Keratinocyte (primary cell): ENCODE measurements around the gene AFF4. TPM values are rescaled to one million over a fixed set of nuclear protein-coding genes. Genes with fewer than 3 reads are reported as not detected.
"Not testable (repeated sequence)": the region's sequence is repeated elsewhere in the genome, so short reads cannot be mapped to it uniquely, and the experiment has no call there.

Experiments used
- DNase-seq: peaks from one replicate; pipeline ENCODE4 v3.0.0-alpha.2; 2011; ENCODE audit warnings: low read depth, missing footprints, low spot score
- FAIRE-seq: peaks from 2 replicates; lab custom pipeline; 2011; peaks lifted over from hg19 to GRCh38; lab: Jason Lieb, UNC
- H2AFZ ChIP-seq: 2 replicates; pipeline ENCODE4 v1.6.0; 2012; ENCODE audit warnings: low read length, control low read depth, inconsistent platforms; ENCODE audit not compliant: control insufficient read depth
- H3K27ac ChIP-seq: 2 replicates; pipeline ENCODE4 v1.5.1; 2011; ENCODE audit warnings: low read length; ENCODE audit not compliant: control insufficient read depth, insufficient read depth
- H3K27me3 ChIP-seq: 3 replicates; pipeline ENCODE4 v1.6.0; 2011; ENCODE audit warnings: low read length; ENCODE audit not compliant: control insufficient read depth, insufficient read depth; ENCODE audit errors: extremely low read depth
- H3K36me3 ChIP-seq, 2 experiments: 2 replicates in 1 of 2; 3 replicates in 1 of 2; pipeline ENCODE4 v1.5.1; 2011; ENCODE audit warnings: low read length in 2 of 2, mild to moderate bottlenecking in 1 of 2; ENCODE audit not compliant: control insufficient read depth in 2 of 2, insufficient read depth in 2 of 2; ENCODE audit errors: extremely low read depth in 1 of 2
- H3K4me1 ChIP-seq: 3 replicates; pipeline ENCODE4 v1.5.1; 2011; ENCODE audit warnings: low read length; ENCODE audit not compliant: control insufficient read depth, insufficient read depth; ENCODE audit errors: extremely low read depth
- H3K4me2 ChIP-seq: 3 replicates; pipeline ENCODE4 v1.6.0; 2011; ENCODE audit warnings: low read depth, low read length; ENCODE audit not compliant: control insufficient read depth, insufficient read depth; ENCODE audit errors: extremely low read depth
- H3K4me3 ChIP-seq, 3 experiments: fragments of 200-600 bp in 1 of 3; sonication (generic) in 1 of 3; 2 replicates in 2 of 3; 3 replicates in 1 of 3; pipeline ENCODE4 v1.5.1; 2011 to 2016; ENCODE audit warnings: low read length in 3 of 3, mild to moderate bottlenecking in 3 of 3, control low read depth in 2 of 3, inconsistent platforms in 1 of 3, low read depth in 1 of 3, mixed read lengths in 1 of 3, mixed run types in 1 of 3, moderate library complexity in 1 of 3; ENCODE audit not compliant: control insufficient read depth in 2 of 3, insufficient read depth in 2 of 3; ENCODE audit errors: extremely low read depth in 1 of 3
- H3K79me2 ChIP-seq: 2 replicates; pipeline ENCODE4 v1.6.0; 2012; ENCODE audit warnings: low read length; ENCODE audit not compliant: control insufficient read depth, insufficient read depth
- H3K9ac ChIP-seq: 3 replicates; pipeline ENCODE4 v1.6.0; 2011; ENCODE audit warnings: low read length; ENCODE audit not compliant: control insufficient read depth, insufficient read depth; ENCODE audit errors: extremely low read depth
- H3K9me1 ChIP-seq: 3 replicates; pipeline ENCODE4 v1.6.0; 2011; ENCODE audit warnings: low read length; ENCODE audit not compliant: control insufficient read depth, insufficient read depth; ENCODE audit errors: extremely low read depth
- H3K9me3 ChIP-seq: 2 replicates; pipeline ENCODE4 v1.5.1; 2012; ENCODE audit warnings: low read depth, low read length; ENCODE audit not compliant: control insufficient read depth
- H4K20me1 ChIP-seq: 3 replicates; pipeline ENCODE4 v1.6.0; 2011; ENCODE audit warnings: low read length; ENCODE audit not compliant: control insufficient read depth, insufficient read depth; ENCODE audit errors: extremely low read depth
- EZH2 ChIP-seq: IDR thresholded peaks from one replicate; pipeline ENCODE4 v1.6.1; 2012; ENCODE audit warnings: inconsistent platforms, mild to moderate bottlenecking, low read length, moderate library complexity
- dilution Hi-C: fragments of 300-500 bp; cut with MboI; formaldehyde crosslinking; loops from one replicate; pipeline ENCODE4 v1.7.0; 2020; ENCODE audit warnings: low sequenced_read_pairs; ENCODE audit not compliant: extremely low pct_ligation_motif_present
- polyA plus RNA-seq, 5 experiments: library from polyadenylated mRNA; depleted of rRNA in 3 of 5; stranded (reverse) in 3 of 5; stranded (forward) in 1 of 5; unstranded in 1 of 5; fragments of >200 nt; gene quantifications; 1 replicate in 1 of 5; 2 replicates in 3 of 5; 3 replicates in 1 of 5; pipeline versions ENCODE4 v1.2.1 to v1.2.3, GENCODE V29; 2011 to 2012; ENCODE audit warnings: missing spikeins in 2 of 5, low read depth in 1 of 5, low replicate concordance in 1 of 5
- TF ChIP-seq, protein P1 (sequence below), 3 experiments: IDR thresholded peaks in 1 of 3; conservative IDR thresholded peaks in 1 of 3; optimal IDR thresholded peaks in 1 of 3; 2 replicates in 2 of 3; 3 replicates in 1 of 3; pipeline versions ENCODE3 to v1.5.1; 2011; ENCODE audit warnings: low read length in 3 of 3, mild to moderate bottlenecking in 3 of 3, moderate library complexity in 2 of 3, control low read depth in 1 of 3, inconsistent platforms in 1 of 3; ENCODE audit not compliant: insufficient read depth in 2 of 3; ENCODE audit errors: extremely low read depth in 1 of 3

Gene AFF4
- polyA plus RNA-seq, 1 donor (not counting 4 experiments of a cell fraction or from before 2014, with no cell fraction given): 51.3 TPM

DNA sequence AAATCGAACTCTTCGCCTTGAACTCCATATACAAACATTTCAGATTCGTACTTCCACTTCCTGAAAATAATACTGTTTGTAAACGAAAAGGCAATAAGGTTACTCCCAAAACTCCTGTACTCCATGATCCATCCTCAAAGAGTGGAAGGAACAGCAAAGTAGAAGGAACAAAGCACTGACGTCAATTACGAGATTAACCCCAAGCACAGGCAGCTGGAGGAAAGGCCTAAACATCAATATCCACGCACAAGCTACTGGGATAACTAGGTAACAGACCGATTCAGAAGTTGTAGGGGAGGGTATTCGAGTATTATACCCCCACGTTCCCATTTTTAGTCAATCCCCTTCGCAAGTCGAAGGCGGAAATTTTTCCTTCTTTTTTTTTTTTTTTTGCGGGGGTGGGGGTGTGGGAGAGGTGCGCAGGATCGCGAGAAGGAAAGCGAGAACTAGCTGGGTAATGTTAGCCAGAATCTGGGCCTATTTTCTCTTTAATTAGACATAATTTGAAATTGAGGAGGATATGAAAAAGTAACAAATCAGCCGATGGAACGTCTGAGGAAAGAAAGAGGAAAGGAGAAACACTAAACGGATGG lies 909 bp downstream of the AFF4 start:
- Histone ChIP-seq H3K9me1 (peaks cover 2% of the 10 kb centered on the region), H3K4me1 (peaks cover 11% of the 10 kb centered on the region), H3K36me3 (no peaks in the 10 kb centered on the region), H3K4me2 (peak overlapping the region; percentile 76), H2AFZ (peak overlapping the region; percentile 72), H3K27me3 (no peaks in the 10 kb centered on the region), H3K9ac (peak overlapping the region; percentile 97), H4K20me1 (peaks cover 5% of the 10 kb centered on the region), H3K27ac (peak overlapping the region; percentile 98), H3K4me3 (peak overlapping the region; percentile 62 to 96 (median 92)), H3K79me2 (peaks cover 53% of the 10 kb centered on the region), H3K9me3 (no peaks in the 10 kb centered on the region)
- DNase-seq (no peak), FAIRE-seq (peak; percentile 73)
- dilution Hi-C loops: no loop called here
- TF ChIP-seq EZH2: no peak
- TF ChIP-seq, protein P1, sequence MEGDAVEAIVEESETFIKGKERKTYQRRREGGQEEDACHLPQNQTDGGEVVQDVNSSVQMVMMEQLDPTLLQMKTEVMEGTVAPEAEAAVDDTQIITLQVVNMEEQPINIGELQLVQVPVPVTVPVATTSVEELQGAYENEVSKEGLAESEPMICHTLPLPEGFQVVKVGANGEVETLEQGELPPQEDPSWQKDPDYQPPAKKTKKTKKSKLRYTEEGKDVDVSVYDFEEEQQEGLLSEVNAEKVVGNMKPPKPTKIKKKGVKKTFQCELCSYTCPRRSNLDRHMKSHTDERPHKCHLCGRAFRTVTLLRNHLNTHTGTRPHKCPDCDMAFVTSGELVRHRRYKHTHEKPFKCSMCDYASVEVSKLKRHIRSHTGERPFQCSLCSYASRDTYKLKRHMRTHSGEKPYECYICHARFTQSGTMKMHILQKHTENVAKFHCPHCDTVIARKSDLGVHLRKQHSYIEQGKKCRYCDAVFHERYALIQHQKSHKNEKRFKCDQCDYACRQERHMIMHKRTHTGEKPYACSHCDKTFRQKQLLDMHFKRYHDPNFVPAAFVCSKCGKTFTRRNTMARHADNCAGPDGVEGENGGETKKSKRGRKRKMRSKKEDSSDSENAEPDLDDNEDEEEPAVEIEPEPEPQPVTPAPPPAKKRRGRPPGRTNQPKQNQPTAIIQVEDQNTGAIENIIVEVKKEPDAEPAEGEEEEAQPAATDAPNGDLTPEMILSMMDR (optimal IDR thresholded peaks at IDR 0.05 in 1 of 3, IDR thresholded peaks at IDR 0.05 in 1 of 3, conservative IDR thresholded peaks at IDR 0.05 in 1 of 3; ENCODE audit: extremely low read depth in 1 of 3, insufficient read depth in 2 of 3, low read length in 3 of 3): no peak

DNA sequence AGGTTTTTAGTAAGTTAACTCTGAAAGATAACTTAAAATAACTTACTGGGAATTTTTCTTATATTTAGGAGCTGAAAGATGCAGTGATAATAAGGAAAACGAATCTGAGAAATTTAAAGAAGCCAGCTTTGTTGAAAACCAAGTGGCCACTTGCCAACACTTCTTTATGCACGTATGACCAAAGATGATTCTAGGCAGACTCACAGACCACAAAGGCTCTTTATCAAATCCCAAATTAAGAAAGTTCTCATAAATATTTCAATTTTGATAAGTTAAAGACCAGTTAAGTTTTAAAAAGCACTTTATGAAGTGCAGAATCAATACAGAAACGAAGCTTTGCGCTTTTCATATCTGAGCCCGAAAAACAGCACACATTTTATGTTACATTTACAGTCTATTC lies 1.5 kb downstream of the AFF4 start:
- Histone ChIP-seq H3K9me3 (no peaks in the 10 kb centered on the region), H3K27ac (peak overlapping the region; percentile 98), H2AFZ (no peak overlapping the region), H3K9me1 (peaks cover 2% of the 10 kb centered on the region), H4K20me1 (peaks cover 5% of the 10 kb centered on the region), H3K27me3 (no peaks in the 10 kb centered on the region), H3K4me3 (peak overlapping the region; percentile 62 to 96 (median 92)), H3K79me2 (peaks cover 60% of the 10 kb centered on the region), H3K4me1 (peaks cover 11% of the 10 kb centered on the region), H3K4me2 (peak overlapping the region; percentile 76), H3K9ac (peak overlapping the region; percentile 97), H3K36me3 (no peaks in the 10 kb centered on the region)
- dilution Hi-C loops: no loop called here
- DNase-seq (no peak), FAIRE-seq (peak; percentile 34)
- TF ChIP-seq EZH2: no peak
- TF ChIP-seq, protein P1 (optimal IDR thresholded peaks at IDR 0.05 in 1 of 3, IDR thresholded peaks at IDR 0.05 in 1 of 3, conservative IDR thresholded peaks at IDR 0.05 in 1 of 3; ENCODE audit: extremely low read depth in 1 of 3, insufficient read depth in 2 of 3, low read length in 3 of 3): no peak

DNA sequence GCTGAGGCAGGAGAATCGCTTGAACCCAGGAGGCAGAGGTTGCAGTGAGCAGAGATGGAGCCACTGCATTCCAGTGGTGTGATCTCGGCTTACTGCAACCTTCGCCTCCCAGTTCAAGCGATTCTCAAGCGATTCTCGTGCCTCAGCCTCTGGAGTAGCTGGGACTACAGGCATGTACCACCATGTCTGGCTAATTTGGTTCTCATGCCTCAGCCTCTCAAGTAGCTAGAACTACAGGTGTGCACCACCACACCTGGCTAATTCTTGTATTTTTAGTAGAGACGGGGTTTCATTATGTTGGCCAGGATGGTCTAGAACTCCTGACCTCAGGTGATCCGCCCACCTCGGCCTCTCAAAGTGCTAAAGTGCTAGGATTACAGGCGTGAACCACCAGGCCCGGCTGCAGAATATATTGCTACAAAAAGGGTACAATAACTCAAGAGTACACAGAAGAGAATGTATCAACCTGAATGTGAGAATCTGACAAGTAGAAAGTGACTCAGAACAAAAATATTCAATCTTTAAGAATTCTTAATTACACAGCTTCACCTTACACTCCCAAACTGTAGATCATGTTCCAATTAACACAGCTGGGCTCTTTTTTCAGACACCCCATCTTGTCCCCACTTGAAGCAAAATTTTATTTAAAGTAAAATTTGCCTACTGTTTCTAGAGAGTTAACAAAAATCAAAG lies 2.2 kb downstream of the AFF4 start:
- H3K9me3 ChIP-seq, H3K9me1 ChIP-seq, H4K20me1 ChIP-seq, FAIRE-seq, H3K36me3 ChIP-seq, dilution Hi-C loops, DNase-seq, H2AFZ ChIP-seq, H3K27me3 ChIP-seq: not testable (repeated sequence)
- Histone ChIP-seq H3K27ac (peak overlapping the region; percentile 98), H3K4me2 (peak overlapping the region; percentile 76), H3K4me1 (peaks cover 11% of the 10 kb centered on the region), H3K79me2 (peaks cover 65% of the 10 kb centered on the region), H3K4me3 (peak overlapping the region; percentile 62 to 96 (median 92)), H3K9ac (peak overlapping the region; percentile 97)
